ENCODE data around the gene RIMS4. TPM values are rescaled to one million over a fixed set of nuclear protein-coding genes. Genes with fewer than 3 reads are reported as not detected.

RIMS4 gene
- total RNA-seq, 1 donor from 2014 or later, result 5.3 TPM

DNA sequence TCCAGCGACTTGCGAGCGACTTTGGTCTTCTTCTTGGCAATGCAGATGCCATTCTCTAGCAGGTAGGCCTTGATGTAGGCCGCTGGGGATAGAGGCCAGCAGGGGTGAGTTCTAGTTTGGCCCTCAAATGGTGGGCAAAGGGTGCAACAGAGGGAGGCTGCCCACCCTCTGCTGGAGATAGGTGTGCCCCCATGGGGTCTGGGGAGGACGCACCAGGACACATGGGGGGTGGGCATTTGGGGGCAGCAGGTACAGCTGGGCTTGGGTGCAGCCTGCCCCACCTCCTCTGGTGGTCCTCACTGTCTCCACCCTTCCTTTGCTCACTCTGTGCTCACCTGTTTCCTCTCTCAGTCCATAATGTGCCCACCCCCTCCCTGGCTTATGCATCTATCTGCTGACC, 53.4 kb downstream of the RIMS4 start:
- no peak overlapping the region for H3K27ac ChIP-seq
- peaks cover under 1% of the 10 kb centered on the region for H3K4me1 ChIP-seq
- TF ChIP-seq EZH2 (IDR thresholded peaks at IDR 0.05) (no peak), EZH2phosphoT487 (IDR thresholded peaks at IDR 0.05) (no peak)
- TF ChIP-seq, protein P1, sequence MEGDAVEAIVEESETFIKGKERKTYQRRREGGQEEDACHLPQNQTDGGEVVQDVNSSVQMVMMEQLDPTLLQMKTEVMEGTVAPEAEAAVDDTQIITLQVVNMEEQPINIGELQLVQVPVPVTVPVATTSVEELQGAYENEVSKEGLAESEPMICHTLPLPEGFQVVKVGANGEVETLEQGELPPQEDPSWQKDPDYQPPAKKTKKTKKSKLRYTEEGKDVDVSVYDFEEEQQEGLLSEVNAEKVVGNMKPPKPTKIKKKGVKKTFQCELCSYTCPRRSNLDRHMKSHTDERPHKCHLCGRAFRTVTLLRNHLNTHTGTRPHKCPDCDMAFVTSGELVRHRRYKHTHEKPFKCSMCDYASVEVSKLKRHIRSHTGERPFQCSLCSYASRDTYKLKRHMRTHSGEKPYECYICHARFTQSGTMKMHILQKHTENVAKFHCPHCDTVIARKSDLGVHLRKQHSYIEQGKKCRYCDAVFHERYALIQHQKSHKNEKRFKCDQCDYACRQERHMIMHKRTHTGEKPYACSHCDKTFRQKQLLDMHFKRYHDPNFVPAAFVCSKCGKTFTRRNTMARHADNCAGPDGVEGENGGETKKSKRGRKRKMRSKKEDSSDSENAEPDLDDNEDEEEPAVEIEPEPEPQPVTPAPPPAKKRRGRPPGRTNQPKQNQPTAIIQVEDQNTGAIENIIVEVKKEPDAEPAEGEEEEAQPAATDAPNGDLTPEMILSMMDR (IDR thresholded peaks at IDR 0.05), result no peak
- H3K27me3 ChIP-seq, result peaks cover 20% of the 10 kb centered on the region
- H3K9ac ChIP-seq, result no peak overlapping the region
- H2AFZ ChIP-seq (replicated peaks), result no peak overlapping the region
- DNase-seq (ENCODE audit: low spot score), result no peak
- Mint-ChIP-seq H3K27ac (no peak overlapping the region), H3K4me1 (peaks cover 3% of the 10 kb centered on the region), H3K4me3 (no peak overlapping the region), H3K9me3 (no peaks in the 10 kb centered on the region), H3K36me3 (no peaks in the 10 kb centered on the region), H3K27me3 (ENCODE audit: insufficient read depth, low read depth) (peaks cover 16% of the 10 kb centered on the region)
- H3K36me3 ChIP-seq, result no peaks in the 10 kb centered on the region
- H3F3A ChIP-seq (ENCODE audit: low read depth), result no peaks in the 10 kb centered on the region
- no peaks in the 10 kb centered on the region for H3K9me3 ChIP-seq (ENCODE audit: low read depth)
- no peaks in the 10 kb centered on the region for H3K79me2 ChIP-seq (ENCODE audit: low read depth)
- H3K4me3 ChIP-seq, result no peak overlapping the region
- H4K20me1 ChIP-seq (ENCODE audit: low read depth), result no peaks in the 10 kb centered on the region
- no peak overlapping the region for H3K4me2 ChIP-seq

DNA sequence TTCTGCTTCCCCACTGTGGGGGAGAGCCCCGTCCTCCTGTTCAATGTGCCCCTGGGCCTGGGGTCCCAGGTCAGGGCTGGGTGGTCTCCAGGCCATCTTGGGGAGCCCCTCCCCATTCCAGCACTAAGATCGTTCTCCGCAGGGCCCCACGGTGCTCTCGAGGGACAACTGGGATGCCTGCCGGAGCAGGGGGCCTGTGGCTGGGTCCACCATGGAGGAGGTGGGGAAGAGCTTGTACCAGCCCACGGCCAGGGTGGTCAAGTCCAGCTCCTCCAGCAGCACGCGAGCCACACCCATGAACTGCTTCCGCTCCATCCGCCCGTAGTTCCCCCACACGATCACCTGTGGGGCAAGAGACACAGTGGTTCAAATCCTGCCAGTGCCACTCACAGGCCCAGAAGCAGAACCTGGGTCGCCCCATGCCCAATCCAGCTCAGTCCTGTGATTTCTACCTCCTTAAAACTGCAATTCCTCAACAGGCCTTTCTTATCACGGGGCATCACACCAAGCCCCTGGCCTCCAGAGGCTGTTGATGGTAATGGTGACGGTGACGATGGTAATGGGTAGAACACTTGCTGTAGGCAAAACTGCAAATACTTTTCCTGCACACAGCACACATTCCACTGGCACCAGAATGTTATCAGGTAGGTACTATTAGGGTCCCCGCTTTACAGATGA, 54.2 kb downstream of the RIMS4 start:
- Histone ChIP-seq H3K36me3 (no peaks in the 10 kb centered on the region), H3K9ac (no peak overlapping the region), H3K4me2 (no peak overlapping the region), H4K20me1 (ENCODE audit: low read depth) (no peaks in the 10 kb centered on the region), H2AFZ (replicated peaks) (no peak overlapping the region), H3K4me1 (no peaks in the 10 kb centered on the region), H3F3A (ENCODE audit: low read depth) (no peaks in the 10 kb centered on the region), H3K79me2 (ENCODE audit: low read depth) (no peaks in the 10 kb centered on the region), H3K27ac (no peak overlapping the region), H3K9me3 (ENCODE audit: low read depth) (no peaks in the 10 kb centered on the region), H3K27me3 (peaks cover 14% of the 10 kb centered on the region), H3K4me3 (no peak overlapping the region)
- Mint-ChIP-seq H3K4me1 (peaks cover 3% of the 10 kb centered on the region), H3K4me3 (no peak overlapping the region), H3K9me3 (no peaks in the 10 kb centered on the region), H3K27me3 (ENCODE audit: insufficient read depth, low read depth) (peaks cover 16% of the 10 kb centered on the region), H3K36me3 (no peaks in the 10 kb centered on the region), H3K27ac (no peak overlapping the region)
- TF ChIP-seq EZH2phosphoT487 (IDR thresholded peaks at IDR 0.05), result no peak
- TF ChIP-seq, protein P1 (IDR thresholded peaks at IDR 0.05), result no peak
- no peak for TF ChIP-seq EZH2 (IDR thresholded peaks at IDR 0.05)
- DNase-seq (ENCODE audit: low spot score), result no peak

DNA sequence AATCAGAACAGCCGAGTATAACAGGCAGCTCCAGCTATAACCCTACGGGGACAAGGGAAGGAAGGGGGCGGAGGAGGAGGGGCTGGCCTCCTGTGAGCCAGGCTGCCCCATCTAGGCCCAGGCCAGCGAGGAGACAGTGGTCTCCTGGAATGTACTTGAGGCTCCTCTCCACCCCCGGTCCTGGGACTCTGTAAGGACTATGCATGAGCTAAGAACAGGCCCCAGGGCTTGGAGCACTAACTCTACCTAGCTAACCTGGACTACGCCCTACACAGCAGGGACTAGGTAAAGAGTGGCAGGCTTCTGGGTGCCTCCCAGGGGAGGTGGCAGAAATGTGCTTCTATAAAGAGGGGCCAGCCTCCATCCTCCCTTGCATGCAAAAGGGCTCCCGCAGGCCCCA, 55.8 kb downstream of the RIMS4 start:
- no peaks in the 10 kb centered on the region for H3K36me3 Mint-ChIP-seq
- no peak overlapping the region for H3K27ac ChIP-seq
- no peak for DNase-seq (ENCODE audit: low spot score)
- H3K36me3 ChIP-seq, result no peaks in the 10 kb centered on the region
- no peak overlapping the region for H3K4me2 ChIP-seq
- H3K4me1 ChIP-seq, result no peaks in the 10 kb centered on the region
- no peaks in the 10 kb centered on the region for H3K9me3 ChIP-seq (ENCODE audit: low read depth)
- H3K27ac Mint-ChIP-seq, result no peak overlapping the region
- no peaks in the 10 kb centered on the region for H4K20me1 ChIP-seq (ENCODE audit: low read depth)
- H3K27me3 Mint-ChIP-seq (ENCODE audit: insufficient read depth, low read depth), result peaks cover 12% of the 10 kb centered on the region
- no peak overlapping the region for H2AFZ ChIP-seq (replicated peaks)
- H3K9ac ChIP-seq, result no peak overlapping the region
- TF ChIP-seq EZH2phosphoT487 (IDR thresholded peaks at IDR 0.05), result no peak
- TF ChIP-seq, protein P1 (IDR thresholded peaks at IDR 0.05), result no peak
- no peak for TF ChIP-seq EZH2 (IDR thresholded peaks at IDR 0.05)
- no peak overlapping the region for H3K4me3 Mint-ChIP-seq
- H3K4me3 ChIP-seq, result no peak overlapping the region
- no peaks in the 10 kb centered on the region for H3K79me2 ChIP-seq (ENCODE audit: low read depth)
- peaks cover 15% of the 10 kb centered on the region for H3K27me3 ChIP-seq
- no peaks in the 10 kb centered on the region for H3F3A ChIP-seq (ENCODE audit: low read depth)
- H3K9me3 Mint-ChIP-seq, result no peaks in the 10 kb centered on the region
- peaks cover 3% of the 10 kb centered on the region for H3K4me1 Mint-ChIP-seq

All from neural progenitor cell (in vitro differentiated cells).